Measurements from ENCODE around the gene HOXA3.

DNA sequence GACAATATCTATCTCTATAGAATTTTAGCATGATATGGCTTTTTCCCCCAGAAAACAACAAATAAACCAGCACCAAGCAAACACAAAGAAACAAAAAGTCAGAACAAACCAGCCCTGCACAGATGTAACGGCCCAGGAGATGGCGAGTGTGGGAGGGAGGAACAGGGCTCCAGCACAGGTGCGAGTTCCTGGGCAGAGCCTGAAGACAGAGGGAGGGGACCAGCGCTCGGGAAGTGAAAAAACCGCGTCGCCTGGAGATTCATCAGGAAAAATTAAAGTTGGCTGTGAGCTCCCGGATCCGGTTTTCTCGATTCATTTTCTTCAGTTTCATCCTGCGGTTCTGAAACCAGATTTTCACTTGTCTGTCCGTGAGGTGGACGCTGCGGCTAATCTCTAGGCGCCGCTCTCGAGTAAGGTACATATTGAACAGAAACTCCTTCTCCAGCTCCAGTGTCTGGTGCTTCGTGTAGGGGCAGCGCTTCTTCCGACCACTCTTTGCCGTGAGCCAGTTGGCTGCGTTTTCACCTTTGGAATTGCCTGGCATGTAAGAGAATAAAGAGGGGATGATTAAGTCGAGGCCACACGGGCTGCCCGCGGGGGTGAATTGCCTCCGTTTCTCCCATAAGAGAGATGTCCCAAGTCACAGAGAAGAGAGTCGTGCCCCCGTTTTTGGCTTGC, 19.4 kb upstream of the HOXA3 start:
- TF ChIP-seq, protein P1, sequence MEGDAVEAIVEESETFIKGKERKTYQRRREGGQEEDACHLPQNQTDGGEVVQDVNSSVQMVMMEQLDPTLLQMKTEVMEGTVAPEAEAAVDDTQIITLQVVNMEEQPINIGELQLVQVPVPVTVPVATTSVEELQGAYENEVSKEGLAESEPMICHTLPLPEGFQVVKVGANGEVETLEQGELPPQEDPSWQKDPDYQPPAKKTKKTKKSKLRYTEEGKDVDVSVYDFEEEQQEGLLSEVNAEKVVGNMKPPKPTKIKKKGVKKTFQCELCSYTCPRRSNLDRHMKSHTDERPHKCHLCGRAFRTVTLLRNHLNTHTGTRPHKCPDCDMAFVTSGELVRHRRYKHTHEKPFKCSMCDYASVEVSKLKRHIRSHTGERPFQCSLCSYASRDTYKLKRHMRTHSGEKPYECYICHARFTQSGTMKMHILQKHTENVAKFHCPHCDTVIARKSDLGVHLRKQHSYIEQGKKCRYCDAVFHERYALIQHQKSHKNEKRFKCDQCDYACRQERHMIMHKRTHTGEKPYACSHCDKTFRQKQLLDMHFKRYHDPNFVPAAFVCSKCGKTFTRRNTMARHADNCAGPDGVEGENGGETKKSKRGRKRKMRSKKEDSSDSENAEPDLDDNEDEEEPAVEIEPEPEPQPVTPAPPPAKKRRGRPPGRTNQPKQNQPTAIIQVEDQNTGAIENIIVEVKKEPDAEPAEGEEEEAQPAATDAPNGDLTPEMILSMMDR (IDR thresholded peaks at IDR 0.05), result no peak
- TF ChIP-seq POLR2A (IDR thresholded peaks at IDR 0.05) (no peak), POLR2AphosphoS5 (IDR thresholded peaks at IDR 0.05) (no peak)
